DND-41 (cell line): Measurements from ENCODE around the gene GANAB.

Experiments used
- ATAC-seq: fragments of 200-7000 bp; cut with Tn5 transposase; 3 replicates; pipeline ENCODE4 v1.9.1; 2021; ENCODE audit warnings: low read depth; ENCODE audit not compliant: insufficient read depth
- DNase-seq: peaks from one replicate; pipeline ENCODE4 v3.0.0-alpha.2; 2020
- H2AFZ ChIP-seq: 2 replicates; pipeline ENCODE4 v1.6.0; 2012; ENCODE audit warnings: low read depth, low read length
- H3K27ac ChIP-seq: 2 replicates; pipeline ENCODE4 v1.5.1; 2012; ENCODE audit warnings: low read length, inconsistent platforms
- H3K27me3 ChIP-seq: fragments of 200-600 bp; sonication (generic); 2 replicates; pipeline ENCODE4 v1.6.0; 2012; ENCODE audit warnings: low read length, mild to moderate bottlenecking, inconsistent platforms; ENCODE audit not compliant: insufficient read depth, poor library complexity
- H3K36me3 ChIP-seq: 2 replicates; pipeline ENCODE4 v1.5.1; 2012; ENCODE audit warnings: low read length, inconsistent platforms; ENCODE audit not compliant: insufficient read depth
- H3K4me1 ChIP-seq: 2 replicates; pipeline ENCODE4 v1.5.1; 2012; ENCODE audit warnings: mild to moderate bottlenecking, low read length; ENCODE audit not compliant: insufficient read depth
- H3K4me2 ChIP-seq: 2 replicates; pipeline ENCODE4 v1.6.0; 2012; ENCODE audit warnings: mild to moderate bottlenecking, moderate library complexity, low read length, inconsistent platforms; ENCODE audit not compliant: insufficient read depth
- H3K4me3 ChIP-seq, 2 experiments: fragments of 200-600 bp in 1 of 2; shearing (Covaris generic) in 1 of 2; 2 replicates each; pipeline ENCODE4 v1.5.1; 2012 to 2016; ENCODE audit warnings: inconsistent platforms in 2 of 2, low read length in 2 of 2, mild to moderate bottlenecking in 2 of 2, low read depth in 1 of 2, moderate library complexity in 1 of 2
- H3K79me2 ChIP-seq: 2 replicates; pipeline ENCODE4 v1.6.0; 2012; ENCODE audit warnings: low read length, inconsistent platforms; ENCODE audit not compliant: insufficient read depth
- H3K9ac ChIP-seq: 2 replicates; pipeline ENCODE4 v1.6.0; 2012; ENCODE audit warnings: low read depth, mild to moderate bottlenecking, inconsistent platforms, low read length, moderate library complexity
- H3K9me3 ChIP-seq: 2 replicates; pipeline ENCODE4 v1.5.1; 2012; ENCODE audit warnings: low read length, moderate library complexity, mild to moderate bottlenecking, inconsistent platforms; ENCODE audit not compliant: insufficient read depth, severe bottlenecking
- H4K20me1 ChIP-seq: 2 replicates; pipeline ENCODE4 v1.6.0; 2012; ENCODE audit warnings: low read length; ENCODE audit not compliant: insufficient read depth
- CTCF ChIP-seq: IDR thresholded peaks from 2 replicates; pipeline ENCODE4 v1.5.1; 2012; ENCODE audit warnings: borderline replicate concordance, low read length, moderate library complexity, mild to moderate bottlenecking; ENCODE audit not compliant: poor library complexity, severe bottlenecking; ENCODE audit errors: extremely low read depth
- EZH2 ChIP-seq: IDR thresholded peaks from 3 replicates; pipeline ENCODE4 v1.6.1; 2012; ENCODE audit warnings: borderline replicate concordance, low read depth, mild to moderate bottlenecking, moderate library complexity, low read length, inconsistent platforms; ENCODE audit not compliant: severe bottlenecking

GANAB gene

DNA sequence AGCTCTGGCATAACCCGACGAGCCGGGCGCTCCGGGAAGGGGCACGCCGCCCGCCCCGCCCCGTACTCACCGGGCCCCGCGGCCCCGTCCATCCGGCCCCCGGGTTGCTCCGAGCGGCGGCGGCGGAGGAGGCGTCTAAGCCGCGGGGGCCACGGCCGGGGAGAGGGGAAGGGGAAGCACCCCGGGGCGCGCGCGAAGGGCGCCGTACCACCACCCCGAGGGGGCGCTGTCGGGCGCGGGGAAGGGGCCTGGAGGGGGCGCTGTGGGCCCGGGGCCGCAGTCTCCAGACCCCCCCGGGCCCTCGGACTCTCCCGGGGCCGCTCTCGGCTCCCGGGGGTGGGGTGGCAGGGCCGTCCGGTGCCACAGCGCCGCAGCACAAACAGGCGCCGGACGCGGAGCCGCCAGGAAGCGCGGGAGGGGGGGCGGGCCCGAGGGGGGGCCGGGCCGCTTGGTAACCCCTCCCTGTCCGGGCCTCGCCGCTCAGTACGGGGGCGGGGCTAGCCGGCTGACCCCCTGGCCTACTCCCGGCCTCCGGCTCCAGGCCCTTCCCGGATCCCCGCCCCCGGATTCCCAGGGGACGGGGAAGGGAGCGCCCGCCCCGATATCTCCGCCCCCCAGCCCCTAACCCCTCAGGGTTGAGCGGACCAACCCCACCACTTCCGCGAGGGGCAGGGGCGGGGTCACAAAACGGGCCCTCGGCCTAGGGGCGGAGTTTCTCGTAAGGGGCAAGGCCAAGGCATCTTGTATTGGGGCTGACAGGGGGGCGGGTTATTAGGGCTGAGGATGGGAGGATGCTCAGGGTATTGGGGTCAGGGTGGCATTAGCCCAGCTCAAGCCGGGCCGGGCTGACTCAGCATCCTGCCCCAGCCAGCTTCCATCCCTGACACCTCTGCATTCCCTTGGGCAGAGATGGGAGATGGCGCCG, 33.8 kb downstream of the GANAB start, which contains the start of the genes EML3 and ROM1:
Gene EML3 (minus strand): TSS at position 410 of the 925 bp plus-strand sequence. CDS start 318 bp downstream, at position 92.
Gene ROM1 (plus strand): TSS at position 892 of the 925 bp plus-strand sequence. CDS start 25 bp downstream, at position 917.
- no peaks in the 10 kb centered on the region for H3K9me3 ChIP-seq
- H3K4me1 ChIP-seq = peaks cover 21% of the 10 kb centered on the region
- H2AFZ ChIP-seq = peak within 1 kb of the TSS; percentile 96
- peaks cover 12% of the 10 kb centered on the region for H3K79me2 ChIP-seq
- peak; percentile 96 for DNase-seq
- H3K27me3 ChIP-seq = no peaks in the 10 kb centered on the region
- peaks cover 34% of the 10 kb centered on the region for H3K36me3 ChIP-seq
- peak within 1 kb of the TSS; percentile 98 for H3K4me2 ChIP-seq
- ATAC-seq = peak; percentile 87
- H4K20me1 ChIP-seq = no peaks in the 10 kb centered on the region
- TF ChIP-seq EZH2 = no peak
- TF ChIP-seq CTCF = peak; percentile 86
- H3K9ac ChIP-seq = peak within 1 kb of the TSS; percentile 80
- peak within 1 kb of the TSS; percentile 86 for H3K27ac ChIP-seq
- H3K4me3 ChIP-seq = peak within 1 kb of the TSS; percentile 82 to 99

DNA sequence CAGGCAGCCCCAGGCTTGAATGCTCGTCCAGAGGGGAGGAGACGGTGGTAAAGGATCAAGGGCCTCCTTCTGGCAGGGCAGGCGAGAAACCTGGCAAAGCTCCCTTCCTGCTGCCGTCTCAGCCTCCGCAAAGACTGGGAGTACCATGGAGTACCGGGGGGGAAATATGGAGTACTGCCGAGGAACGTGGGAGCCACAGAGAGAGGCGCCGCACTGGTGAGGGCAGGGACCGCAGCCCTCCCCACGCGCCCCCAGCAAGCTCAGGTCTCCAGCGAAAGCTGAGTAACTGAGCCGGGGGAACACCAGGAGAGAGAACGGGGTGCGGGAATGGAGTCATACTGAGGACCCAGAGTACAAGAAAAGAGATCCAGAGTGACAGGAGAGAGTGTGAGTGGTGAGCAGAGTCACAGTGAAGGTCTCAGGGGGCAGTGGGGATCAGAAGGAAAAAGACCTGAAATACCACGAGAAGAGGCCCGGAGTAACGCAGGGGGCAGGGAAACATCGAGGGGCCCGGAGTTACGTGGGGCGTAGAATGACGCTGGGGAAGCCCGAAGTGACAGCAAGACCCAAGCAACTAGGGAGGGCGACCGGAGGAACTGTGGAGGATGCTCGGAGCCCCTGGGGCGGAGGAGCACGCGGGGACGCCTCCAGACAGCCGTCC, 34.6 kb downstream of the GANAB start:
- peaks cover 30% of the 10 kb centered on the region for H3K36me3 ChIP-seq
- no peak for TF ChIP-seq EZH2
- peak; percentile 4 for TF ChIP-seq CTCF
- peaks cover 21% of the 10 kb centered on the region for H3K4me1 ChIP-seq
- no peaks in the 10 kb centered on the region for H3K9me3 ChIP-seq
- H3K27me3 ChIP-seq = no peaks in the 10 kb centered on the region
- DNase-seq (peak; percentile 61), ATAC-seq (peak; percentile 44)
- no peaks in the 10 kb centered on the region for H4K20me1 ChIP-seq
- peak overlapping the region; percentile 96 for H2AFZ ChIP-seq
- H3K27ac ChIP-seq = peak overlapping the region; percentile 86
- H3K4me3 ChIP-seq = peak overlapping the region; percentile 82 to 99
- H3K9ac ChIP-seq = peak overlapping the region; percentile 80
- H3K79me2 ChIP-seq = peaks cover 12% of the 10 kb centered on the region
- H3K4me2 ChIP-seq = peak overlapping the region; percentile 98

GRCh38 chr11:62610814-62611704, 35.4 kb downstream of the GANAB start:
- Histone ChIP-seq H3K36me3 (peaks cover 34% of the 10 kb centered on the region), H2AFZ (peak overlapping the region; percentile 96), H3K4me1 (peaks cover 21% of the 10 kb centered on the region), H3K4me3 (peak overlapping the region; percentile 82 to 99), H3K27ac (peak overlapping the region; percentile 86), H3K79me2 (peaks cover 12% of the 10 kb centered on the region), H3K9ac (peak overlapping the region; percentile 80), H3K27me3 (no peaks in the 10 kb centered on the region), H4K20me1 (no peaks in the 10 kb centered on the region), H3K9me3 (no peaks in the 10 kb centered on the region), H3K4me2 (peak overlapping the region; percentile 98)
- DNase-seq = no peak
- TF ChIP-seq CTCF (no peak), EZH2 (no peak)
- no peak for ATAC-seq
